HG03045 (cell line): ENCODE data around the gene ERGIC1.

Experiments used
- ATAC-seq: cut with Tn5 transposase; IDR thresholded peaks from one replicate; pipeline ENCODE4 v1.9.1; 2021; ENCODE audit warnings: mild to moderate bottlenecking, moderate library complexity; ENCODE audit not compliant: unreplicated experiment

The ERGIC1 gene

GRCh38 chr5:172898843-172899369, 64.9 kb downstream of the ERGIC1 start:
- no peak for ATAC-seq

- ATAC-seq = no peak
Measured at GRCh38 chr5:172899436-172899835, 65.4 kb downstream of the ERGIC1 start.

- no peak for ATAC-seq
Measured at GRCh38 chr5:172901012-172901780, 67.1 kb downstream of the ERGIC1 start.

- ATAC-seq = no peak
Measured at GRCh38 chr5:172901788-172902496, 67.9 kb downstream of the ERGIC1 start.

GRCh38 chr5:172902497-172903472, 68.7 kb downstream of the ERGIC1 start:
- ATAC-seq = no peak

GRCh38 chr5:172903790-172904189, 69.7 kb downstream of the ERGIC1 start:
- no peak for ATAC-seq

- no peak for ATAC-seq
Measured at GRCh38 chr5:172904312-172904642, 70.2 kb downstream of the ERGIC1 start.

- ATAC-seq = no peak
Measured at GRCh38 chr5:172904643-172905345, 70.7 kb downstream of the ERGIC1 start.

- ATAC-seq = no peak
Measured at GRCh38 chr5:172905346-172906140, 71.5 kb downstream of the ERGIC1 start.

GRCh38 chr5:172906436-172906835, 72.4 kb downstream of the ERGIC1 start:
- ATAC-seq = no peak

GRCh38 chr5:172906888-172907287, 72.8 kb downstream of the ERGIC1 start:
- ATAC-seq = no peak

GRCh38 chr5:172907657-172908056, 73.6 kb downstream of the ERGIC1 start:
- no peak for ATAC-seq

GRCh38 chr5:172908662-172909061, 74.6 kb downstream of the ERGIC1 start:
- ATAC-seq = no peak

- no peak for ATAC-seq
Measured at GRCh38 chr5:172909931-172910502, 76.0 kb downstream of the ERGIC1 start.

GRCh38 chr5:172910828-172911627, 77.0 kb downstream of the ERGIC1 start:
- no peak for ATAC-seq

GRCh38 chr5:172911628-172911880, 77.5 kb downstream of the ERGIC1 start:
- ATAC-seq = no peak

- no peak for ATAC-seq
Measured at GRCh38 chr5:172911976-172912375, 77.9 kb downstream of the ERGIC1 start.

GRCh38 chr5:172913117-172913850, 79.2 kb downstream of the ERGIC1 start:
- no peak for ATAC-seq
